ENCODE data around the gene FGB. TPM values are rescaled to one million over a fixed set of nuclear protein-coding genes. Genes with fewer than 3 reads are reported as not detected.

The FGB gene
- total and polyA plus RNA-seq, 9 of the 15 experiments (the other 6 are each of a cell fraction or from before 2014, with no cell fraction given) = 0.07 to 1.9 (median 0.13) TPM; not detected in 6

GRCh38 chr4:154559494-154560418 is 3.1 kb upstream of the FGB start (continued):
- TF ChIP-seq ZNF609 (CRISPR knock-in tag; IDR thresholded peaks at IDR 0.05; ENCODE audit: borderline replicate concordance) = no peak
- peak; percentile 62; the same call in 1 of the 2 replicates for TF ChIP-seq EHMT2 (IDR thresholded peaks at IDR 0.05)
- TF ChIP-seq MTA3 (IDR thresholded peaks at IDR 0.05; ENCODE audit: borderline replicate concordance) = no peak
- TF ChIP-seq DEAF1 (CRISPR knock-in tag; IDR thresholded peaks at IDR 0.05) = peak; percentile 78
- no peak for TF ChIP-seq ZNF354B (CRISPR knock-in tag; IDR thresholded peaks at IDR 0.05)
- TF ChIP-seq CREM (IDR thresholded peaks at IDR 0.05; ENCODE audit: low read depth) = peak; percentile 53; the same call in 1 of the 2 replicates
- no peak for TF ChIP-seq CSDE1 (IDR thresholded peaks at IDR 0.05)
- no peak for TF ChIP-seq ZHX1 (conservative IDR thresholded peaks at IDR 0.05; ENCODE audit: low read length)
- no peak for TF ChIP-seq ZNF655 (CRISPR knock-in tag; IDR thresholded peaks at IDR 0.05)
- peak; percentile 69 to 88 (median 73) for TF ChIP-seq CTCF (IDR thresholded peaks at IDR 0.05 in 2 of 3, conservative IDR thresholded peaks at IDR 0.05 in 1 of 3; ENCODE audit: insufficient read depth in 2 of 3, low read depth in 1 of 3, low read length in 3 of 3)
- no peak for TF ChIP-seq RBM14 (IDR thresholded peaks at IDR 0.05; ENCODE audit: borderline replicate concordance, insufficient read depth, low read depth, low read length)

Measured in K562 (cell line).